IPS-20b (cell line): ENCODE data around the gene INPP5J.

Source experiments
- H3K27ac ChIP-seq: one replicate; pipeline ENCODE4 v1.5.1; 2013; ENCODE audit warnings: low read length
- H3K27me3 ChIP-seq: 2 replicates; pipeline ENCODE4 v1.6.1; 2013; ENCODE audit warnings: mild to moderate bottlenecking, low read length, inconsistent platforms; ENCODE audit not compliant: insufficient read depth
- H3K36me3 ChIP-seq: 2 replicates; pipeline ENCODE4 v1.6.1; 2013; ENCODE audit warnings: low read depth, mild to moderate bottlenecking, inconsistent platforms, low read length, moderate library complexity; ENCODE audit not compliant: insufficient read depth
- H3K4me1 ChIP-seq: 2 replicates; pipeline ENCODE4 v1.6.1; 2013; ENCODE audit warnings: mild to moderate bottlenecking, control low read depth, inconsistent platforms, low read length, moderate library complexity; ENCODE audit not compliant: insufficient read depth
- H3K4me3 ChIP-seq: 2 replicates; pipeline ENCODE4 v1.5.1; 2013; ENCODE audit warnings: mild to moderate bottlenecking, low read length, inconsistent platforms
- H3K9ac ChIP-seq: 2 replicates; pipeline ENCODE4 v1.6.1; 2013; ENCODE audit warnings: low read depth, mild to moderate bottlenecking, inconsistent platforms, low read length, moderate library complexity
- H3K9me3 ChIP-seq: 2 replicates; pipeline ENCODE4 v1.6.1; 2013; ENCODE audit warnings: mild to moderate bottlenecking, low read depth, low read length, inconsistent platforms; ENCODE audit not compliant: insufficient read depth

The INPP5J gene

DNA sequence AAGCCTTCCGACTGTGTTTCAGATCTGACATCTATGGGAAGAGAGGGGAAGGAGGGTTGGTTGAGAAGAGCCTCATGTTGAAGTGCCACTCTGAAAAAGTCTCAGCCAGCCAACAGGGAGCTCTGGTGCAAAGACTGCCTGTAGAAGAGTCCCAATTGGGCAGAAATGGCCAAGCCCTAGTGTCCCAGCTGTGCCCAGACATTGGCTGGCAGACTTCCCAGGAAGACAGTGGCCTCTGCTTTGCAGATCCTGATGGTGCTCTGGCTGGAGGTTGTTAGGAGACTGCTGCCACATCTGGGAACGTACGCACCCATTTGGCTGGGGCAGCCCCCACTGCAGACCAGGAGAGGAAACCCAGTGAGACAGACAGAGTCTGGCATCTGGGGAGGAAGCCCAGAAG lies 20.8 kb downstream of the INPP5J start:
- H3K9me3 ChIP-seq = no peaks in the 10 kb centered on the region
- no peak overlapping the region for H3K27ac ChIP-seq
- H3K9ac ChIP-seq = no peak overlapping the region
- no peaks in the 10 kb centered on the region for H3K27me3 ChIP-seq
- H3K4me3 ChIP-seq = no peak overlapping the region
- no peaks in the 10 kb centered on the region for H3K36me3 ChIP-seq
- peaks cover 6% of the 10 kb centered on the region; the same call in 1 of the 2 replicates for H3K4me1 ChIP-seq

DNA sequence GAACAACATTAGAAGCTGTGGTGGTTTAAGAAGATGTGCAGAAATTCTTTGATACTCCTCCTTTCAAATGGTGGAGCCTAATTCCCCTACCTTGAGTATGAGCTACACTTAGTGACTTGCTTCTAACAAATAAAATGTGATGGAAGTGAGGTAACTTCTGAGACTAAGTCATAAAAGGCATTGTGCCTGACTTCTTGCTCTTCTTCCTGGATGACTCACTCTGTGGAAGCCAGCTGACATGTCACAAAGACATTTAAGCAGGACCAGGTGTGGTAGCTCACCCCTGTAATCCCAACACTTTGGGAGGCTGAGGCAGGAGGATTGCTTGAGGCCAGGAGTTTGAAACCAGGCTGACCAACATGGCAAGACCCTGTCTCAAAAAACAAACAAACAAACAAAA lies 21.5 kb downstream of the INPP5J start:
- H3K9me3 ChIP-seq = no peaks in the 10 kb centered on the region
- no peaks in the 10 kb centered on the region for H3K36me3 ChIP-seq
- H3K9ac ChIP-seq = no peak overlapping the region
- H3K27ac ChIP-seq = no peak overlapping the region
- peaks cover 6% of the 10 kb centered on the region; the same call in 1 of the 2 replicates for H3K4me1 ChIP-seq
- H3K27me3 ChIP-seq = no peaks in the 10 kb centered on the region
- H3K4me3 ChIP-seq = no peak overlapping the region

DNA sequence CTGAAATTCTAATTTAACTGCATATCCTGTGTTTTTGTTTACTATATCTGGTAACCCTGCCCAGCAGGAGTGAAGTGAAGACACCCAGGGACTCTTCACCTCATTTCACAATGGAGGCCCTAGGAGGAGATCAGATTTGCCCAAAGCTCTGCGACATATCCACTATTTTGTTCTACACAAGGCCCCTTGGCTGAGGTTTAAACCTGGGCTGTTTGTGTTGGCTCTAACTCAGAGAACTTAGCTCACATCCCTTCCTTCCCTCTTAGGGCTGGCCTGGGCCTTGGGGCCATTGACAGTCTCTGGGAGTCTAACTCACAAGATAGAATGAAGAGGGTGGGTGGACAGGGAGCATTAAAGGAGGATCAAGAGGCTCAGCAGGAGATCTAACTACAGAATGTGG lies 25.7 kb downstream of the INPP5J start:
- no peak overlapping the region for H3K9ac ChIP-seq
- no peak overlapping the region for H3K4me3 ChIP-seq
- H3K9me3 ChIP-seq = no peaks in the 10 kb centered on the region
- no peak overlapping the region for H3K27ac ChIP-seq
- H3K4me1 ChIP-seq = no peaks in the 10 kb centered on the region
- H3K27me3 ChIP-seq = no peaks in the 10 kb centered on the region; the same call in 1 of the 2 replicates
- no peaks in the 10 kb centered on the region for H3K36me3 ChIP-seq

DNA sequence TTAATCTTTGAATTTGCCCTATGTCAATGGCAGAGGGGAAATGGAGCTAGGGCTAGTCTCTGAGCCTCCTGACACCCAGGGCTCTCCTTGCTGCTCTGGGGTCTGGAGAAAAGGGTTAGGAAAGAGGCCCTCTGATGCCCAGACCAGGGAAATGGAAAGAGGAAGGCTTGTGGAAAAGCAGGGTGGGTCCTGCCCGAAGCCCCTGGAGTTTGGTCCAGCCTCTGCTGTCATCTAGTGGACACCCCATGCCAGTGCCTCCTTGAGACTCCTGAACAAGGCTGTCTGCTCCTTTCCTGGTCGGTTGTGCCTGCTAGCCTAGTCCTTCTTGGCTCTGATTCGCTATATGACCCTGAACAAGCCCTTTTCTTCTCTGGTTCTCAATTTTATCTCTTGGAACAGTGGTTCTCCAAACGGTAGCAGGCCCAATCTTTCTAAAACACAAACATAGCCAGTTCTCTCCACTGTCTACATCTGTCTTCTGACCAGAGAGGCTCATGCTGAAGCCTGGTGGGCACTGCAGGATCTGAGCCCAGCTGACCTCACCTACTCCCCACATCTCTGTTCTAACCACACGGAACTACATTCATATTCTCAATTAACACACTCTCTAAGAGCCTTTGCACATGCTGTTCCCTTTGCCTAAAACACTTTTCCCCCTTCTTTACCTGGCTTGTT lies 26.3 kb downstream of the INPP5J start:
- H3K9me3 ChIP-seq = no peaks in the 10 kb centered on the region
- H3K4me3 ChIP-seq = no peak overlapping the region
- no peaks in the 10 kb centered on the region for H3K36me3 ChIP-seq
- H3K27ac ChIP-seq = no peak overlapping the region
- no peaks in the 10 kb centered on the region for H3K4me1 ChIP-seq
- H3K27me3 ChIP-seq = no peaks in the 10 kb centered on the region; the same call in 1 of the 2 replicates
- H3K9ac ChIP-seq = no peak overlapping the region

DNA sequence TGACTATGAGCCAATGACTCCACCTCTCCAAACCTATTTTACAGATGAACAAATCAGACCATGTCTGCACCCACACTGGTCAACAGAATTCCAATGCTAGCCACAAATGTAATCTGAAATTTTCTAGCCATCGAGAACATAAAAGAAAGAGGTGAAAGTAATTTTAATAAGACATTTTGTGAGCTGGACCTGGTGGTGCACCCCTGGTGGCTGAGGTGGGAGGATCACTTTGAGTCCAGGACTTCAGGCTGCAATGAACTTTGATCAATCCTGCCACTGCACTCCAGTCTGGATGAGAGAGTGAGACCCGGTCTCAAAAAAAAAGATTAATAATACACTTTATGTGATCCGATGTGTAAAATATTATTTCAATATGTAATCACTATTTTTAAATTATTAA lies 27.8 kb downstream of the INPP5J start:
- no peak overlapping the region for H3K27ac ChIP-seq
- H3K36me3 ChIP-seq = no peaks in the 10 kb centered on the region
- no peak overlapping the region for H3K4me3 ChIP-seq
- H3K9ac ChIP-seq = no peak overlapping the region
- peaks cover 4% of the 10 kb centered on the region for H3K27me3 ChIP-seq
- H3K9me3 ChIP-seq = no peaks in the 10 kb centered on the region
- H3K4me1 ChIP-seq = no peaks in the 10 kb centered on the region

DNA sequence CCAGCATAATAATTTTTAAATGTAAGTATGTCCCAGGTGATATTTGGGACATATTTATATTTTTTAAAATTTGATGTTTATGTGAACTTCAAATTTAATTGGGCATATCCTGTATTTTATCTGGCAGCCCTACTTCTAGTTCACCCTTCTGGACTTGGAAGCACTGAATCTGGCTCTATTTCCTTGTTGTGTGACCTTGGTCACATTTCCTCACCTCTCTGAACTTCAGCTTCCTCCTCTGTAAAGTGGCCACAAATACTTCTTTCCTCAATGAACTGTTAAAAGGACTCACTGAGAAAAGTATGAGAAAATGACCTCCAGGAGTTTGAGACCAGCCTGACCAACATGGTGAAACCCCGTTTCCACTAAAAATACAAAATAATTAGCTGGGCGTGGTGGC lies 29.1 kb downstream of the INPP5J start:
- H3K27ac ChIP-seq = no peak overlapping the region
- no peaks in the 10 kb centered on the region for H3K9me3 ChIP-seq
- no peak overlapping the region for H3K9ac ChIP-seq
- H3K36me3 ChIP-seq = no peaks in the 10 kb centered on the region
- H3K4me1 ChIP-seq = no peaks in the 10 kb centered on the region
- peaks cover 17% of the 10 kb centered on the region for H3K27me3 ChIP-seq
- no peak overlapping the region for H3K4me3 ChIP-seq

DNA sequence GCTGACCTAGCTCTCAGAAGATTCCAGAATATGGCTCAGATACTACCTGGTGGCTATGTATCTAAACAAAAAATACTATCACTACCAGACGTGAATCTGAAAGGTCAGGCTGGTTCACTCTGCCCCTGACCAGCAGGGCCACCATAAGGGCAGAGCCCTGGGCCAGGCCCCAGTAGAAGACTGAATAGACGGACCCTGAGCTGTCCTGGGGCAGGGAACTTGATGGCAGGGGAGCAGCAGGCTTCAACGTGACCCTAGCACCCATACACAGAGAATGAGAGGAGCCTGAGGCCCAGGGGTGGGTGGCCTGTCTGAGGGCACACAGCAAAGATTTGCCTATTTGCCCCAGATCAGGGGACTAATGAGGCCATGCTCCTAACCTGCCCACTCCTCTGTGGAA lies 30.6 kb downstream of the INPP5J start:
- no peak overlapping the region for H3K27ac ChIP-seq
- no peak overlapping the region for H3K9ac ChIP-seq
- peaks cover 32% of the 10 kb centered on the region for H3K27me3 ChIP-seq
- H3K4me1 ChIP-seq = no peaks in the 10 kb centered on the region
- no peaks in the 10 kb centered on the region for H3K36me3 ChIP-seq
- no peaks in the 10 kb centered on the region for H3K9me3 ChIP-seq
- H3K4me3 ChIP-seq = no peak overlapping the region

DNA sequence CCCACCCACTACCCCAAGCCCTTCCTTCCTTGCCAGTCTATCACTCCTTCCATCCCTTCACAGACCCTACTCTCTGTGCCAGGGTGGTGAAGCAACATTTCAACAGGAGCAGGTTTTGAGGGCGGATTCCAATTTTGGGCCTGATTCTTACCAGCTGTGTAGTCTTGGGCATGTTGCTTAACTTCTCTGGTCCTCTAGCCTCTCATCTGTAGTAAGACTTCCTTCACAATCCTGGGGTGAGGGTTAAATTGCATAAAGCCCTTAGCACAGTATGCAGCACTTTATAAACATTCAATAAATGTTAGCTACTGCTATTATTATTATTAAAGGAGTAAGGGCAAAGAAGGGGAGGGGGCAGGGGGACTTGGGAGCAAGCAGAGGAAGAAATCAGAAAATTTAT lies 32.2 kb downstream of the INPP5J start:
- H3K9me3 ChIP-seq = no peaks in the 10 kb centered on the region
- H3K27ac ChIP-seq = no peak overlapping the region
- H3K36me3 ChIP-seq = no peaks in the 10 kb centered on the region
- H3K9ac ChIP-seq = no peak overlapping the region
- H3K27me3 ChIP-seq = peaks cover 45% of the 10 kb centered on the region
- H3K4me3 ChIP-seq = no peak overlapping the region
- no peaks in the 10 kb centered on the region for H3K4me1 ChIP-seq

DNA sequence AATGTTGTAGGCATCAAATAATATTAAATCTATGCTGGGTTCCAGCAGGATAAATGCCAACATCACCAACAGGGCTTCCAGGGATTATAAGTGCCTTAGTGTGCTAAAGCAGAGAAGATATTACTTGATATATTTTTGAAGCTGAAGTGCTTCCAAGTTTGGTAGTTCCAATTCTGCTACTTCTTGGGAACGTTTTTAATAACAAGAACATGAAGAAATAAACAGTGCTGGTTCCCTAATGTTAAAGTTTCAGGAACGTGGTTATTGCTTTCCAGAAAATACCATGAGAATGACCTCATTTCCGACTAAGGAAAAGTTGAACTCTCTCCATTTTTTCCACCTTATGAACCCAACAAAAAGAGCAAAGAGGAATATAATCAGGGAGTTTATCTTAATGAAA lies 32.7 kb downstream of the INPP5J start:
- no peaks in the 10 kb centered on the region for H3K9me3 ChIP-seq
- H3K4me3 ChIP-seq = no peak overlapping the region
- no peaks in the 10 kb centered on the region for H3K4me1 ChIP-seq
- no peak overlapping the region for H3K27ac ChIP-seq
- H3K9ac ChIP-seq = no peak overlapping the region
- H3K36me3 ChIP-seq = no peaks in the 10 kb centered on the region
- peaks cover 45% of the 10 kb centered on the region for H3K27me3 ChIP-seq

DNA sequence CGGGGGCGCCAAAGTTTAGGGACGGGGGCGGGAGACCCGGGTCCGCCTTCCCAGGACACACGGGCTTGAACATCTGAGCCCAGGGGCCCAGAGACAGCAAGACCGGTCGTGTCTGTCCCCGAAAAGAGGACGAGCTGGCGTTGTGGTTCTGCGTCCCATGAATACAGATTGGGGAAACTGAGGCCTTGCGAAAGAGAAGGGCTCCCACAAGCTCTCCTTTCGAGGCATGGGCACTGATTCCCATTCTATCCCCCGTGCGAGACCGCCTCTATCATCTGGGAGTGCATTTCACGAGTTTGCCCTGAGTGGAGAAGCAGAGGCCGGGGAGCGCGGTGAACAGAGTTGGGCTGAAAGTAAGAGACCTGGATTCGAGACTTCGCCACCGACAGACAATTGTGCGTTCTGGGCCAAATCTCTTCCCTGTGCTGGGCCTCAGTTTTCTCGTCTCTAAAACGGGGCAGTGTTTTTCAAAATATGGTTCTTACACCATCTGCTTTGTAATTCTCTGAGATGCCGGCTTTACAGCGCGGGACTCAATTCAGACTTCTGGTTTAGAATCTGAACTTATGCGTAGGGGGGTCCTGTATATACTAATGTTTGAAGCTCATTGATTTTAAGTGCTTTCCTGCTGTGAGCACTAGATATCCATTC lies 37.7 kb downstream of the INPP5J start:
- Histone ChIP-seq H3K9me3 (no peaks in the 10 kb centered on the region), H3K9ac (peak overlapping the region; percentile 90), H3K4me3 (peak overlapping the region; percentile 99), H3K4me1 (peaks cover 5% of the 10 kb centered on the region), H3K36me3 (no peaks in the 10 kb centered on the region), H3K27me3 (peaks cover 42% of the 10 kb centered on the region), H3K27ac (peak overlapping the region; percentile 81)

DNA sequence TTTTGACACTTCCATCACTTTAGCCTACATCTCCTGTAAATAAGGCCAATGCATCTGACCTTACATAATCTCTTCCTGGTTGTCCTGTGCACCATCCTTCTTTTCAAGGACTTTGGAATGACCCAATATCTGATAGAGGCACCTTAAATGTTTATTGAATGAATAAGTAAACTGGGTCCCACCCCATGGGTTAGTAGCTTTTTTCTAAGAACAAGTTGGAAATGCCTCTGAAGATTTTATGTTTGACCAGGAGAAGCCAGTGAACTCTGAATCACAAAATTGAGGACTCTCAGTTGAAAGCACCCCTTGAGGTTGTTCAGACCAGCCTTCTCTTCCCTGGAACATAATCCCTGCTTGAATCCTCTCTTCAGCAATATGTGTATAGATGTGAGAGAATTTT lies 38.6 kb downstream of the INPP5J start:
- peaks cover 33% of the 10 kb centered on the region for H3K27me3 ChIP-seq
- H3K4me3 ChIP-seq = peak overlapping the region; percentile 99
- H3K36me3 ChIP-seq = no peaks in the 10 kb centered on the region
- 0 out of 2 replicates have a peak overlapping the region, but pooled peaks have one; percentile 90 for H3K9ac ChIP-seq
- peaks cover 5% of the 10 kb centered on the region for H3K4me1 ChIP-seq
- no peak overlapping the region for H3K27ac ChIP-seq
- H3K9me3 ChIP-seq = no peaks in the 10 kb centered on the region

DNA sequence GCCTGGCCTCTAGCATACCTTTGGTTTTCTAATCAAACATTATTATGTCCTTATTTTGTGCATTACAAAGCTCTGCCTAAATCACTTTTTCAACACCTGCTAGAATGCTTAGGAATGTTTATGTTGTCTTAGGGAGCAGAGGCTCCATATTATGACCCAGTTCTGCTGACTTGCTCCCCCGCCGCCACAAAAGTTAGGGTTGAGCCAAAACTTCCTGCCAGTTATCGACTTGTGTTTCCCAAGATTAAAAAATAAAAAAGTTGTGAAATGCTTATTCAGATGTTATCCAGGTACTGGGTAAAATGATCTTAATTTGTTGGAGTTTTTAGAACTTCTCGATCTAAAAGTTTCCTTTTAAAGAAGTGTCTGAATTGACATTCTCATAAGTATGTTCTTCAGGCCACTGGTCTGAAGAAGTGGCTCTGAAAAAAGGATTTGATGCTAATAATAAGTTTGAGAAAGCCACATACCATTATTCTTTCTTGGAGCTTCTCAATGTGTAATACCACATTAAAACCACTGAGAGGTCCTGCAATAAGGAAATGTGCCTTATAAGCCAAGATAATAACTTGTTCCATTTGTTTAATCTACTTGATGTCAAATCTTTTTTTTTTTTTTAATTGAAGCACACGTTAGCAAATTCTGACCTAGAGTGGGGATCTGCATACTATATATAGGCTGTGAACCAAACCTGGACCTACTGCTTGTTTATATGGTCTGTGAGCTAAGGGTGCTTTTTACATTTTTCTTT lies 39.4 kb downstream of the INPP5J start:
- peaks cover 5% of the 10 kb centered on the region for H3K4me1 ChIP-seq
- H3K9ac ChIP-seq = no peak overlapping the region
- H3K27me3 ChIP-seq = peaks cover 25% of the 10 kb centered on the region
- H3K9me3 ChIP-seq = no peaks in the 10 kb centered on the region
- H3K36me3 ChIP-seq = no peaks in the 10 kb centered on the region; the same call in 1 of the 2 replicates
- no peak overlapping the region for H3K27ac ChIP-seq
- H3K4me3 ChIP-seq = no peak overlapping the region
